Mammary epithelial cell (primary cell): ENCODE results near the gene HINT1.

Experiments used
- CTCF ChIP-seq, 2 donors: IDR thresholded peaks in 1 of 2; conservative IDR thresholded peaks in 1 of 2; 2 replicates each; pipeline ENCODE4 v1.5.1; 2011 to 2012; ENCODE audit warnings: inconsistent platforms in 2 of 2, low read length in 2 of 2, mild to moderate bottlenecking in 2 of 2, control low read depth in 1 of 2, low read depth in 1 of 2; ENCODE audit not compliant: insufficient read depth in 1 of 2; ENCODE audit errors: extremely low read depth in 1 of 2
- EZH2 ChIP-seq: IDR thresholded peaks from 2 replicates; pipeline ENCODE4 v1.6.1; 2012; ENCODE audit warnings: low read length, inconsistent platforms, borderline replicate concordance

- TF ChIP-seq CTCF (conservative IDR thresholded peaks at IDR 0.05 in 1 of 2, IDR thresholded peaks at IDR 0.05 in 1 of 2; ENCODE audit: extremely low read depth in 1 of 2, insufficient read depth in 1 of 2, low read depth in 1 of 2, low read length in 2 of 2) = no peak
- no peak for TF ChIP-seq EZH2
These were observed 22.0 kb downstream of the HINT1 start for GRCh38 chr5:131142970-131143617.
